GM12875 (cell line): ENCODE data around the gene GPR132.

Source experiments
- H3K4me3 ChIP-seq: one replicate; pipeline ENCODE4 v1.5.1; 2011; ENCODE audit warnings: low read depth, low read length, control low read depth
- CTCF ChIP-seq: IDR thresholded peaks from 2 replicates; pipeline ENCODE4 v1.5.1; 2011; ENCODE audit warnings: low read depth, mild to moderate bottlenecking, control low read depth, inconsistent platforms, low read length, moderate library complexity, borderline replicate concordance; ENCODE audit not compliant: insufficient read depth

GPR132 gene

GRCh38 chr14:105014631-105015030 is 50.6 kb downstream of the GPR132 start:
- TF ChIP-seq CTCF = no peak
- no peak overlapping the region for H3K4me3 ChIP-seq

GRCh38 chr14:105014032-105014431 is 51.2 kb downstream of the GPR132 start:
- H3K4me3 ChIP-seq = no peak overlapping the region
- no peak for TF ChIP-seq CTCF

GRCh38 chr14:105013150-105013785 is 52.0 kb downstream of the GPR132 start:
- TF ChIP-seq CTCF = no peak
- no peak overlapping the region for H3K4me3 ChIP-seq

GRCh38 chr14:105012171-105012985 is 52.9 kb downstream of the GPR132 start:
- no peak overlapping the region for H3K4me3 ChIP-seq
- TF ChIP-seq CTCF = peak; percentile 35

- H3K4me3 ChIP-seq = no peak overlapping the region
- no peak for TF ChIP-seq CTCF
Measured at GRCh38 chr14:105011312-105011990, 53.8 kb downstream of the GPR132 start.

GRCh38 chr14:105010891-105011291 is 54.3 kb downstream of the GPR132 start:
- no peak for TF ChIP-seq CTCF
- H3K4me3 ChIP-seq = no peak overlapping the region
